Kidney epithelial cell (primary cell): ENCODE measurements around the gene RILPL1. TPM values are rescaled to one million over a fixed set of nuclear protein-coding genes. Genes with fewer than 3 reads are reported as not detected.

Experiments used
- DNase-seq: peaks from one replicate; pipeline ENCODE4 v3.0.0-alpha.2; 2010; ENCODE audit warnings: low read depth
- H3K27me3 ChIP-seq: 2 replicates; pipeline ENCODE4 v1.6.0; 2011; ENCODE audit warnings: low read length; ENCODE audit not compliant: control insufficient read depth, insufficient read depth
- H3K36me3 ChIP-seq: 2 replicates; pipeline ENCODE4 v1.5.1; 2011; ENCODE audit warnings: low read length; ENCODE audit not compliant: control insufficient read depth, insufficient read depth
- H3K4me3 ChIP-seq: 2 replicates; pipeline ENCODE4 v1.5.1; 2011; ENCODE audit warnings: low read depth, mild to moderate bottlenecking, control low read depth, low read length
- CTCF ChIP-seq: IDR thresholded peaks from 2 replicates; pipeline ENCODE4 v1.5.1; 2011; ENCODE audit warnings: mild to moderate bottlenecking, moderate library complexity, low read length, control low read depth, inconsistent platforms; ENCODE audit not compliant: insufficient read depth, poor library complexity, severe bottlenecking
- total RNA-seq: library from RNA; depleted of rRNA; stranded (reverse); fragments of >200 nt; gene quantifications from 2 replicates; pipeline ENCODE4 v1.2.3, GENCODE V29; 2015

Gene RILPL1
- total RNA-seq, 1 donor from 2014 or later = 12.1 TPM

GRCh38 chr12:123524378-123524777, 9.1 kb downstream of the RILPL1 start:
- no peak for DNase-seq
- no peak overlapping the region for H3K4me3 ChIP-seq
- H3K27me3 ChIP-seq = no peaks in the 10 kb centered on the region
- H3K36me3 ChIP-seq = peaks cover 1% of the 10 kb centered on the region
- no peak for TF ChIP-seq CTCF

DNA sequence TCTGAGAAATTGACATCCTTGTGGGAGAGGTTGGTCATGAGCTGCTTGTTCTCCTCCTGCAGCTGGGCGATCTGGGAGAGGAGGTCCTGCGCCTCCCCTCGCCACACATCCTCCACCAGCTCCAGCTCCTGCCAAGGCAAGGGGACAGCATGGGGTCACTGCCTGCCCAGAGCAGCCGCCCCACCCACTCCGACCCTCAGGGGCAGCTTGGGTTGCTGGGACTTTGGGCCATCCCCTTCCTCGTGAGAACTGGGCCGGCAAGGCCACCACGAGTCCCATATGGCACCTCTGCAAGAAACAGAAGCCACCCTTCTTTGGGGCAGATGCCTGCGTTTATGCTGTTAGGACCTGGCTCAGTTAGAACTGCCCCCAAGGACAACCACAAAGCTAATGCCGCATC, 10.0 kb downstream of the RILPL1 start:
- no peak for TF ChIP-seq CTCF
- DNase-seq = no peak
- Histone ChIP-seq H3K27me3 (no peaks in the 10 kb centered on the region), H3K4me3 (no peak overlapping the region), H3K36me3 (peaks cover 1% of the 10 kb centered on the region)

DNA sequence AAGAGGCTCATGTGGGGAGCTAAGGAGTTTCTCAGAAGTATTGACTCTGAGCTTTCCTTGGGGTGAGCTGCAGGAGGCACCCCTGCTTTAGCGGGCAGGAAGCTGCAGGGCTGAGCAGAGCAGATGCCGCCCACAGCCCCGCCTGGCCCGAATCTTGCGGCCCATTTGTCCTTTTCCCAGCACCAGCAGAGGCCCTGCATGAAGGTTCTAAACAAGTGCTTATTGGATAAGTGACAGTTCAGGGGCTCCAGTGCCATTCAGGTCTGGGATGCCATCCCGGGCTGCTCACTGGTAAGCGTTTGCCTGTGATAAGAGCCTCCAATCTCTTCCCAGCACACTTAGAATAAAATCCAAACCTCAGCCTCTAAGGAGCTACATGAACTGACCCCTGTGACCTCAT, 11.4 kb downstream of the RILPL1 start:
- no peak for DNase-seq
- no peaks in the 10 kb centered on the region for H3K27me3 ChIP-seq
- no peak overlapping the region for H3K4me3 ChIP-seq
- TF ChIP-seq CTCF = no peak
- peaks cover 1% of the 10 kb centered on the region for H3K36me3 ChIP-seq

DNA sequence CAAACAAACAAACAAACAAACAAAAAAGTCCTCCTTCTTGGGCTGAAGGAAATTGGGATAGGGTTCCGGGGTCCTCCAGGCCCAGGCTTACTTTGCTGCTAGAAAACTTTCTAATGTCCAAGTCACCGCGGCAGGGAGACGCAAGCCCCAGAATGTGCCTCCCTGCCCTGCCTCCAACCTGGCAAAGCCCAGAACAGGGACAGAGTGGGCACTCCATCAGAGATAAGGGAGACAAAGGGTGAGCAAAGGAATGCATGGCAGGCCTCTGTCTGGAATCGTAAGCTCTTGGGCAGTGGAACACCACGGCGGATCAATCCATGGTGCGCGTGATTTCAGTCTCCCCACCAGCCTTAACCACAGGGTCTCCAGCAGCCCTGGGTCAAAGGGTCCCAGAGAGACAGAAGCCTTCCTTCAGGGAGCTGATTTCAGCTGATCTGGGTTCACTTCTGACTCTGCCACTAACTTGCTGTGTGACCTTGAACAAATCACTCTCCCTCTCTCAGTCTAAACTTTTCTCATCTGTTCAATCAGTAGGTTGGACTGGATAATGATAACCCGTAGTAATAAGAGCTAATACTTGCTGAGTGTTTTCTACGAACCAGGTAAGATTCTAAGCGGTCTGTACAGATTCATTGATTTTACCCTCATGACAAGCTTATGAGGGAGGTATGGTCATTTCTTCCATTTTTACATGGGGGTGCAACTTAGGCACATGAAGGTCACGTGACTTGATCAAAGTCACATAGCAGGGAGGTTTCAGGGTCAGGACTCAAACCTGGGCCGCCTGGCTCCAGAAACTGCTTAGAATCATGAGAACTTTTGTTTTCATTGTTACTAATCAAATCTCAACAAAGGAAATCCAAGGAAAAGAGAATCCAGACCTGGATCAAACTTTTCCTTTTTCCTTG, 12.7 kb downstream of the RILPL1 start:
- Histone ChIP-seq H3K36me3 (peaks cover 2% of the 10 kb centered on the region), H3K4me3 (no peak overlapping the region), H3K27me3 (no peaks in the 10 kb centered on the region)
- no peak for TF ChIP-seq CTCF
- DNase-seq = no peak

GRCh38 chr12:123519141-123520001, 14.1 kb downstream of the RILPL1 start:
- Histone ChIP-seq H3K36me3 (peaks cover 2% of the 10 kb centered on the region), H3K4me3 (no peak overlapping the region), H3K27me3 (no peaks in the 10 kb centered on the region)
- peak; percentile 71 for DNase-seq
- no peak for TF ChIP-seq CTCF
